Nephron (organoid): Measurements from ENCODE around the gene C3orf70.

Source experiments
- H3K27ac Mint-ChIP-seq, 3 experiments: 2 replicates each; pipeline ENCODE4 v1.8.0; 2020; ENCODE audit warnings: mixed read lengths in 3 of 3, mild to moderate bottlenecking in 2 of 3, moderate library complexity in 1 of 3
- H3K27me3 Mint-ChIP-seq: 2 replicates; pipeline ENCODE4 v1.8.0; 2021; ENCODE audit warnings: low read depth, mild to moderate bottlenecking, moderate library complexity, mixed read lengths
- H3K36me3 Mint-ChIP-seq: 2 replicates; pipeline ENCODE4 v1.8.0; 2020; ENCODE audit warnings: low read depth, mixed read lengths
- H3K4me1 Mint-ChIP-seq: 2 replicates; pipeline ENCODE4 v1.8.0; 2020; ENCODE audit warnings: mixed read lengths
- H3K4me3 Mint-ChIP-seq, 3 experiments: 2 replicates each; pipeline ENCODE4 v1.8.0; 2020; ENCODE audit warnings: mild to moderate bottlenecking in 3 of 3, mixed read lengths in 3 of 3, moderate library complexity in 2 of 3
- H3K9me3 Mint-ChIP-seq: 2 replicates; pipeline ENCODE4 v1.8.0; 2020; ENCODE audit warnings: mixed read lengths
- CTCF ChIP-seq, 3 experiments: fragments of 200-600 bp; sonication (generic); IDR thresholded peaks; one replicate each; pipeline ENCODE4 v1.5.0; 2021; ENCODE audit warnings: antibody characterized with exemption in 3 of 3; ENCODE audit not compliant: unreplicated experiment in 3 of 3

C3orf70 gene

GRCh38 chr3:185079625-185080024 is 73.2 kb downstream of the C3orf70 start:
- peak overlapping the region in 1 of 3 experiments; percentile 57 for H3K27ac Mint-ChIP-seq
- no peak for TF ChIP-seq CTCF (IDR thresholded peaks at IDR 0.05; ENCODE audit: unreplicated experiment in 3 of 3)
- no peaks in the 10 kb centered on the region for H3K9me3 Mint-ChIP-seq
- no peak overlapping the region for H3K4me3 Mint-ChIP-seq
- no peaks in the 10 kb centered on the region for H3K27me3 Mint-ChIP-seq
- H3K4me1 Mint-ChIP-seq, result no peaks in the 10 kb centered on the region
- H3K36me3 Mint-ChIP-seq, result no peaks in the 10 kb centered on the region

GRCh38 chr3:185076219-185076618 is 76.6 kb downstream of the C3orf70 start:
- Mint-ChIP-seq H3K27me3 (no peaks in the 10 kb centered on the region), H3K27ac (no peak overlapping the region), H3K9me3 (no peaks in the 10 kb centered on the region), H3K4me1 (no peaks in the 10 kb centered on the region), H3K4me3 (no peak overlapping the region), H3K36me3 (no peaks in the 10 kb centered on the region)
- TF ChIP-seq CTCF (IDR thresholded peaks at IDR 0.05; ENCODE audit: unreplicated experiment in 3 of 3), result no peak

GRCh38 chr3:185075547-185075946 is 77.3 kb downstream of the C3orf70 start:
- Mint-ChIP-seq H3K9me3 (no peaks in the 10 kb centered on the region), H3K27me3 (no peaks in the 10 kb centered on the region), H3K36me3 (no peaks in the 10 kb centered on the region), H3K27ac (no peak overlapping the region), H3K4me3 (no peak overlapping the region), H3K4me1 (peaks cover 3% of the 10 kb centered on the region)
- TF ChIP-seq CTCF (IDR thresholded peaks at IDR 0.05; ENCODE audit: unreplicated experiment in 3 of 3), result no peak

- Mint-ChIP-seq H3K9me3 (no peaks in the 10 kb centered on the region), H3K36me3 (no peaks in the 10 kb centered on the region), H3K27ac (no peak overlapping the region), H3K4me3 (no peak overlapping the region), H3K4me1 (peaks cover 5% of the 10 kb centered on the region), H3K27me3 (no peaks in the 10 kb centered on the region)
- TF ChIP-seq CTCF (IDR thresholded peaks at IDR 0.05; ENCODE audit: unreplicated experiment in 3 of 3), result no peak
These were observed 81.5 kb downstream of the C3orf70 start for GRCh38 chr3:185071287-185071800.

GRCh38 chr3:185070491-185071286 is 82.2 kb downstream of the C3orf70 start:
- Mint-ChIP-seq H3K36me3 (no peaks in the 10 kb centered on the region), H3K27ac (no peak overlapping the region), H3K4me3 (no peak overlapping the region), H3K27me3 (no peaks in the 10 kb centered on the region), H3K9me3 (no peaks in the 10 kb centered on the region), H3K4me1 (peaks cover 5% of the 10 kb centered on the region)
- TF ChIP-seq CTCF (IDR thresholded peaks at IDR 0.05; ENCODE audit: unreplicated experiment in 3 of 3), result peak in 2 of 3 experiments; percentile 13 to 40
